Smooth muscle cell of the brain vasculature (primary cell): ENCODE measurements around the gene TRMT2B.
"Not testable (repeated sequence)": the region's sequence is repeated elsewhere in the genome, so short reads cannot be mapped to it uniquely, and the experiment has no call there.

ENCODE experiments used
- DNase-seq: peaks from one replicate; pipeline ENCODE4 v3.0.0-alpha.2; 2012; ENCODE audit warnings: low read depth, low spot score

Gene TRMT2B

GRCh38 chrX:100999451-100999850 is 52.5 kb downstream of the TRMT2B start:
- DNase-seq, result no peak

GRCh38 chrX:100995469-100995868 is 56.4 kb downstream of the TRMT2B start:
- DNase-seq, result no peak

- no peak for DNase-seq
Measured at GRCh38 chrX:100994352-100995281, 57.3 kb downstream of the TRMT2B start.

DNA sequence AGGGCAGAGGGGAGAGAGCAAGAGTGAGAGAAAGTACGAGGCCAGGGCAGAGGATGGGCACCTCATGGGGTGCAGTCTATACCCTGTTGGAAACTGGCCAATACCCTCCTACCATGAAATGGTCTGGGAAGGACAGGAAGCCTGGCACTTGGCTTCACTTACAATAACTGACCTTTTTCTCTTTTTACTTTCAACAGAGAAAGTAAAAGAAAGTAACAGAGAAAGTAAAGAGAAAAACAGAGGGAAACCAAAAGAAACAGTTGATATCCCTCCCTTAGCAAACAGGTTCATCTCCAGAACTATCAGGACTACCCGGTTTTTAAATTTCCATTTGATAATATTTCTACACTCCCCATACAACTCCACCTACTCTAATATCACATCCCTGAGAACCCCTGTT is 61.8 kb downstream of the TRMT2B start:
- no peak for DNase-seq

- no peak for DNase-seq
Measured at GRCh38 chrX:100984818-100985217, 67.1 kb downstream of the TRMT2B start.

DNA sequence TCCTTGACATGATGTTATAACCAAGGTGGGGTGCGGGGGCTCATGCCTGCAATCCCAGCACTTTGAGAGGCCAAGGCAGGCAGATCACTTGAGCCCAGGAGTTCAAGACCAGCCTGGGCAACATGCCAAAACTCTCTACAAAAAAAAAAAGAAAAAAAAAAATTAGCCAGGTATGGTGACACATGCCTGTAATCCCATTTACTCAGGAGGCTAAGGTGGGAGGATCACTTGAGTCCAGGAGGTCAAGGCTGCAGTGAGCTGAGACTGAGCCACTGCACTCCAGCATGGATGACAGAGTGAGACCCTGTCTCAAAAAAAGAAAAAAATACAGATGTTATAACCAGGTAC is 70.4 kb downstream of the TRMT2B start:
- not testable (repeated sequence) for DNase-seq

- DNase-seq, result peak; percentile 41
Measured at GRCh38 chrX:100980608-100981497, 71.1 kb downstream of the TRMT2B start.

GRCh38 chrX:100979881-100980607 is 71.9 kb downstream of the TRMT2B start:
- no peak for DNase-seq

DNA sequence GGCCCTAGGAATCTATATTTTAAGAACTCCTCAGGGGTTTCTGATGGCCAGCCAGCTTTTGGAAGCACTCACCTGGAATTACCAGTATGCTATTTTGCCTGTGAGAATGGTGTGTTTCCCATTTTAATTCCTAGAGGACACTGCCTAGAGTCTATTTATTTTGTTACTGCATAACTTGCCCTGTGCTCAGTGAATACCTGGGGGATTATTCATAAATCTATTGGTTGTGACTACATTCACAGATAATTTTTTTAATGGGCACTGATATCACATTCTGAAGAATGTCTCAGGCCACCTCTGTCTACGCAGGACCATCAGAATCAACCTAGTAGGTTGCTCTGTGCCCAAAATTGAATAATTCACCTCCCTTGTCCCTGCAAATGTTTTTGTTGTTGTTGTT is 75.7 kb downstream of the TRMT2B start:
- DNase-seq, result no peak

- no peak for DNase-seq
Measured at GRCh38 chrX:100975212-100975611, 76.7 kb downstream of the TRMT2B start.

GRCh38 chrX:100973411-100973810 is 78.5 kb downstream of the TRMT2B start:
- DNase-seq, result no peak

- no peak for DNase-seq
Measured at GRCh38 chrX:100969936-100970335, 82.0 kb downstream of the TRMT2B start.

DNA sequence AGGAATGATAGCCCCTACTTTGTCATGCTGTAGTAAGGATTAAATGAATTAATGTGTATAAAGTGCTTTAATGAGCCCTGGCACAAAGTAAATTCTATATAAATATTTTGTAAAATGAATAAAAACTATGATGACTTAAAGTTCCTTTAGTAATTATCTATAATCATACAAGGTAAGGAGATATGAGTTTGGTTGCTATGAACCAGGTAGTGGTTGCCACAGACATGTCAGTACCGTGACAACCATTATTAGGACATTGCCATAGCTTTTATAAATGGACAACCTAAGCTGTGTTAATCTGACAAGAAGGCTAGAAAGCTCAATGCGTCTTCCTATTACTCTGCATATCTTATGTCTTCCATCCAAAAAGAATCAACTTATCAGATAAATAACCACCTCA is 82.5 kb downstream of the TRMT2B start, which contains the start of gene ARL13A:
Gene ARL13A, plus strand, starts transcription at position 301 of the 400 bp plus-strand sequence. CDS start 3,982 bp downstream, outside the sequence.
- no peak for DNase-seq

- no peak for DNase-seq
Measured at GRCh38 chrX:100964362-100964761, 87.5 kb downstream of the TRMT2B start.

DNA sequence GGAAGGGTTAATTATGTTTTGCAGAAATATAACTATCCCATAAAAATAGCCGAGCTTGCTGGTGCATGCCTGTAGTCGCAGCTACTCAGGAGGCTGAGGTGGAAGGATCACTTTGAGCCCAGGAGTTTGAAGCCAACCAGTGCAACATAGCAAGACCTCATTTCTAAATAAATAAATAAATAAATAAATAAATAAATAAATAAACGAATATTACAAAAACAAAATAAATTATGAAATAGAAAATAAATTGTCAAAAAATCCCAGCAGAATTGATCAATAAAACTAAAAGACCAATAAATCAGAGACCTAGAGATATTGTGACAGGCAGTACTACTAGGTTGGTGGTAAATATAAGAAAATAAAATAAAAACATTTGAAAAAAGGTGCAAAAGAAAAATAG is 89.1 kb downstream of the TRMT2B start:
- no peak for DNase-seq
